Left colon (tissue), 2 donors: ENCODE results near the gene SBF2. TPM values are rescaled to one million over a fixed set of nuclear protein-coding genes. Genes with fewer than 3 reads are reported as not detected.

Source experiments
- ATAC-seq: fragments of 200-7000 bp; cut with Tn5 transposase; one replicate; pipeline ENCODE4 v1.9.1; 2020; ENCODE audit warnings: mild to moderate bottlenecking, moderate library complexity
- DNase-seq, 2 donors: peaks; one replicate each; pipeline ENCODE4 v3.0.0-alpha.2; 2020
- intact Hi-C, 2 donors: fragments of 100-400 bp; cut with DNase I in 1 of 2; cut with micrococcal nuclease in 1 of 2; formaldehyde crosslinking; loops; one replicate each; pipeline versions ENCODE4 v1.11.2 to v1.14.0; 2022; cut with DNase I, micrococcal nuclease
- total RNA-seq, 2 donors: library from RNA; stranded (reverse); fragmentation: NEBNext Ultra II Directional; extraction: Animal tissue kit (Norgen Biotek cat#: 25700); gene quantifications; one replicate each; pipeline ENCODE4 v1.2.1, GENCODE V29; 2021
- donor health status: DM: no; HTN: no; CAD: no.
- donor health status: DM: yes; HTN: yes; CAD: no.

Gene SBF2
- total RNA-seq, 2 donors from 2014 or later, result 46.4 to 49.9 TPM

DNA sequence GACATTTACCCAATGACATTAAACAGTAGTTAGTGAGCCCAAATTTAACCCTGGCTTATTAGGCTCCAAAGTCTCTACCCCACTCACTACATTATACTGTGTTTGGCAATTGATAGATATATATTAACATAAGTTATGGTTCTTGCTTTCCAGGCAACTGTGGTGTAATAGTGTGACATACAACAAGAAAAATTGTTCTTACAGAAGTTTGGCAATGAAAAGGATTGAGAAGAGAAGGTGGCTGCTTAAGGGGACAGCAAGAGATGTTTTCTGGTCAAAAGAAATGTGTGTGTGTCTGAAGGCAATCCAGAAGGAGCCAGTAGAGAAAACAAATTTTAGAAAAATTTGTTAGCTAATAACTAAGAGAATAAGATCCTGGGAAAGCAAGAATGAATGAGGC lies 497.8 kb downstream of the SBF2 start:
- DNase-seq (no peak), ATAC-seq (no peak)
- intact Hi-C loops, result no loop called here

- no peak for ATAC-seq
- DNase-seq, result no peak
- intact Hi-C loops, result no loop called here
These were observed 503.3 kb downstream of the SBF2 start for GRCh38 chr11:9790703-9791102.

GRCh38 chr11:9789910-9790309 lies 504.1 kb downstream of the SBF2 start:
- DNase-seq (no peak), ATAC-seq (no peak)
- intact Hi-C loops, result no loop called here

- no peak for ATAC-seq
- intact Hi-C loops, result no loop called here
- DNase-seq, result no peak
These were observed 506.0 kb downstream of the SBF2 start for GRCh38 chr11:9787981-9788521.

- DNase-seq (no peak), ATAC-seq (no peak)
- intact Hi-C loops, result no loop called here
These were observed 506.8 kb downstream of the SBF2 start for GRCh38 chr11:9787260-9787659.

DNA sequence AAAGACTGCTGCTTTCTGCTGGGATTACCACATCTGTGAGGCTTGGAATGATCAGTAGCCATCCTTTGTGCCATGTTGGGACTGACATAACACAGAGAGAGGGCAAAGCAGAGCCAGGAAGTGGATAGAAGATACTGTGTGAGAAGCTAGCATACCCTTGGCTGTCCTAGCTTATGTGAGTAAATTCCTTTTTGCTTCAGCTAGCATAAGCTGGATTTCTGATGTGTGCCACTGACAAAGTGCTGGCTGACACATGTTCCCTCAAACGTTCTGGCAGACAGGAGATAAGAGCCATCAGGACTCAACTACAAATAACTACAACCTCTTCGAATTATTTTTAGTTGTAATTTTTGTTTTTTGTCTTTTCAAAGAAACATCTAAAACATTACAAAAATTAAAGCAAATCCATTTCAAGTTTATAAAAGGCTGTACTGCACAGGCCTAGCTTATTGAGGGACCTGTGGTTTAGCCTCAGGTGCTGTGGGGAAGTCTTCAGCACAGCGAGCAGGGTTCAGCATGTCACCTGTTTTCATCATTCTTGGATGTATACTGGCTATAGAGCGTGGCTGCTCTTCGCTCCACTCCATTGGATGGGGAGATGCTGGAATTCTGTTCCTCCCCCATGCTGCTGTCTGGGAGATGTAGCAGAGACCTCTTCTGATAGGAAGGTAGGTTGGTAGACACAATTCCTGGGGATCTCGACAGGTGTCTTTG lies 509.3 kb downstream of the SBF2 start:
- no peak for ATAC-seq
- DNase-seq, result no peak
- intact Hi-C loops, result no loop called here

DNA sequence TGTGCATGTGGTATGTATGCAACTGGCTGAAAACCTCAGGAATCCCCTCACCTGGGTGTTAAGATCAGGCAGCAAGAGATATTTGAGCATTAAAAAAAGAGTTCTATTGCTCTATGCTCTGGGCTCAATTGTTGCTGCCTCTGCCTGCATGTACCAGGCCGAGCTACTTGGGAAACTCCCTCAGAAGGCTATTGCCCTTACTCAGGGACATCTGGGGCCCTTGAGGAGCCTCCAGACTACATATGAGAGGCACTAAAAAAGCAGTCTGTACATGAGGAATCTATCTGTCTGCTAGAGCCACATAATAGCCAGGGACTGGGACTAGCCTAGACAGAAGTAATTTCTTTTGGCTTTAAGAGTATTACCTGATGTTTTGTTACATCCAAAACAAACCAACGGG lies 510.0 kb downstream of the SBF2 start:
- no peak for DNase-seq
- intact Hi-C loops, result no loop called here
- ATAC-seq, result no peak

DNA sequence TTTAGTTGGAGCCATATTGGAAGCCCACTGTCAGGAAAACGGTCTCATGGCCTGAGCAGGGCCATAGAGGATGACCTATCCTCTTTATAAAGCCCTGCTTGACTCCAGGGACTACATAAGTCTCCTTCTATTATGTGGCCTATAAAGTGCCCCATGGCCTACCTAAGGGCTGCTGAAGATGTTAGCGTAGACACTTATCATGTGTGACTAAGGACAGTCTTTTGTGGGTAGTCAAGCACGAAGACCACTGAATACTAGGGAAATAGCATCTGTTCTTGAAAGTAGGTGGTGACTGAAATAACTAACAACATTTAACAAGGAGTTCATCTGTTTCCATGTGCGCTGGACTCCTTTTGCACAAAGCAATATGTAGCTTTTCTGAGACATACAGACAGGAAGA lies 513.1 kb downstream of the SBF2 start:
- intact Hi-C loops, result no loop called here

DNA sequence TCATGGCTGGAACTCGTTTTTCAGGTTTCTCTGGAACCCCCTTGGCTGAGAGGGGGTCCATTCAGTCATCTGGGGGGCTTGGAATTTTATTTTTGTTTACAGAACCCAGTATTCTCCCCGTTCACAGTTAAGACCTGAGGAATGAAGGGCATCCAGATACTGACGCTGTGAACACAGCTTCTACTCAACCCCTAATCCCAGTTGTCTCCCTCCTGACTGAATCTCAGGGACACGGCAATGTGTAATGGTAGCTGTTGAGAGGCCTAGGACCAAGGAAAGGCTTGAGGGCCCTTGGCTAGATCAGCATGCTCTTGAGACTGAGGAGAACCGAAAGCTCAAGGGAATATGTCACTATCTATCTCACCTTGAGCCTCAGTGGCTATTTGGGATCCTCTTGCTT lies 516.5 kb downstream of the SBF2 start:
- intact Hi-C loops, result no loop called here
- ATAC-seq, result no peak
- no peak for DNase-seq

More for the DNA sequence above, 513.1 kb downstream of the SBF2 start:
- ATAC-seq (no peak), DNase-seq (no peak)

- DNase-seq (no peak), ATAC-seq (no peak)
- intact Hi-C loops, result no loop called here
These were observed 517.0 kb downstream of the SBF2 start for GRCh38 chr11:9777066-9777465.

DNA sequence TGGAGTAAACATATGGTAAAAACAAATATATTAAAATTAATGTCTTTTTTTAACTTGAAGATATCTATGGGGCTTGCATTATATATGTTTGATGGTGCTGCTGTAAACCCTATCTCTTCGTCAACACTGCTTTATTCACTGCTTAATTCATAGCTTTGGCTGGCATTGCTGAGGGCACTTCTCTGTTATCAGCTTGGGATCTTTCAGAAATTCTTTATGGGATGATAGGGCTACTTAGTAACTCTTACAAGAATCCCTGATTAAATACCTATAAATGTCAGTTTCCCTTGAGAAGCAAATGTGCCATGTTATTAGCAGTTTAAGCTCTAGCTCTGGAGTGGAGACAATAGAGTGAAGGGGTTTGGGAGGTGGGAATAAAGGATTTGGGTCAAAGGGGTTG lies 517.8 kb downstream of the SBF2 start:
- ATAC-seq, result no peak
- DNase-seq, result no peak
- intact Hi-C loops, result no loop called here

GRCh38 chr11:9775398-9775779 lies 518.6 kb downstream of the SBF2 start:
- ATAC-seq, result peak; percentile 83
- no peak for DNase-seq
- intact Hi-C loops, result no loop called here

GRCh38 chr11:9774591-9775397 lies 519.2 kb downstream of the SBF2 start:
- no peak for DNase-seq
- intact Hi-C loops, result no loop called here
- no peak for ATAC-seq

DNA sequence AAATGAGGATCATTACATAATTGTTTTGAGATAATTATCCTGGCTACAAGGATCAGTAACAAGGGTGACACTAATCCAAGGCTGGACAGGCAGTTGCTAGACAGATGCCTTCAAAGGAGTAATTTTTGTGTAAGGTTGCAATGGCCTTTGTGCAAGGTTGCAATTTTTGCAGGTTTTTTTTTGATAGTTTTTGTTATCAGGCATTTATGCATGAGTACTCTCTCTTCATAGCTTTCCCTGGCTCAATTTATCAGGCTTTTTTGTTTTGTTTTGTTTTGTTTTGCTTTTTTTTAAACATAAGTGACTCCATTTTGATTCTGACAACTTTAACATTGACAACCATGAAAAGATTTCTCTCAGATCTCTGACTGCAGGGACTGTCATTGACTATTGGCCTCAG lies 519.9 kb downstream of the SBF2 start:
- intact Hi-C loops, result no loop called here
- DNase-seq (no peak), ATAC-seq (no peak)

DNA sequence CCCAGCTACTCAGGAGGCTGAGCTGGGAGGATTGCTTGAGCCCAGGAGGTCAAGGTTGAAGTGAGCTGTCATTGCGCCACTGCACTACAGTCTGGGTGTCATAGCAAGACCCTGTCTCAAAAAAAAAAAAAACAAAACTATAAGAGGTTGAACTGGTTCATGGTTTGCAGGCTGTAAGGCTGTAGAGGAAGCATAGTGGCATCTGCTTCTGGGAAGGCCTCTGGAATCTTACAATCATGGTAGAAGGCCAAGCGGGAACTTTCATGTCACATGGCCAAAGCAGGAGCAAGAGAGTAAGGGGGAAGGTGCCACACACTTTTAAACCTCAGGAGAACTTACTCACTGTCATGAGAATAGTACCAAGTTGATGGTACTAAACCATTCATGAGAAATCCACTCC lies 520.5 kb downstream of the SBF2 start:
- intact Hi-C loops, result no loop called here
- ATAC-seq, result no peak
- no peak for DNase-seq

- intact Hi-C loops, result no loop called here
- ATAC-seq (no peak), DNase-seq (no peak)
These were observed 521.8 kb downstream of the SBF2 start for GRCh38 chr11:9772218-9772617.

DNA sequence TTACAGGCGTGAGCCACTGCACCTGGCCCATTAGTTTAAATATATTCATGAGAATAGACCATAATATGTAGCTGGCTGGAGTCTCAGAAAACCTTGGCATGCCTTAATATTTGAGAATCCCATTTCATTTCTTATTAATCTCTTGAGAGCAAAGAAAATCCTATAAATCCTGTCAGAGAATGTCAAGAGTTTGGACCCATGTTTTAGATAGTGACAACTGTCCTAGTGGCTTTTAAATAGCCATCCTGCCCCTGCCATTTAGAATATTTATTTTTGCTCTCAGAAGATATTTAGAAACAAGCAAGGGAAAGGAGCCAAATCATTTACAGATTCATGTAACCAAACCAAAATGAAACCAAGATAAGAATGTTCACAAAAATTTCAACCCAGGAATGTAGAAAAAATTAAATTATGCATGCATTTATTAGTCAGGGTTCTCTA lies 522.9 kb downstream of the SBF2 start:
- intact Hi-C loops, result no loop called here
- ATAC-seq, result no peak

GRCh38 chr11:9769621-9770020 lies 524.4 kb downstream of the SBF2 start:
- ATAC-seq, result no peak
- intact Hi-C loops, result no loop called here

More for the DNA sequence above, 522.9 kb downstream of the SBF2 start:
- no peak for DNase-seq

GRCh38 chr11:9765320-9766101 lies 528.5 kb downstream of the SBF2 start:
- no peak for DNase-seq
- ATAC-seq, result no peak
- intact Hi-C loops, result no loop called here

More at GRCh38 chr11:9769621-9770020, 524.4 kb downstream of the SBF2 start:
- DNase-seq, result no peak
